H9 (cell line): ENCODE results near the gene PRDX3. TPM values are rescaled to one million over a fixed set of nuclear protein-coding genes. Genes with fewer than 3 reads are reported as not detected.
A peak's percentile ranks its signal among the peaks of the same experiment; 100 is the strongest.

Experiments
- DNase-seq: peaks from one replicate; pipeline ENCODE4 v3.0.0-alpha.2; 2017
- H2AFZ ChIP-seq: one replicate; pipeline ENCODE4 v1.6.1; 2013; ENCODE audit warnings: mild to moderate bottlenecking, low read length, control low read depth, moderate library complexity
- H2AK5ac ChIP-seq: 2 replicates; pipeline ENCODE4 v1.6.1; 2013; ENCODE audit warnings: low read length, control low read depth, mixed read lengths; ENCODE audit not compliant: insufficient read length
- H2BK120ac ChIP-seq: one replicate; pipeline ENCODE4 v1.6.1; 2013; ENCODE audit warnings: low read depth, mild to moderate bottlenecking, low read length, control low read depth, inconsistent platforms; ENCODE audit not compliant: poor library complexity, severe bottlenecking
- H2BK12ac ChIP-seq: 2 replicates; pipeline ENCODE4 v1.6.1; 2013; ENCODE audit warnings: low read length, control low read depth, mixed read lengths, low read depth; ENCODE audit not compliant: insufficient read length
- H2BK15ac ChIP-seq: 2 replicates; pipeline ENCODE4 v1.6.1; 2013; ENCODE audit warnings: low read depth, low read length, control low read depth
- H2BK20ac ChIP-seq: one replicate; pipeline ENCODE4 v1.6.1; 2013; ENCODE audit warnings: low read depth, mild to moderate bottlenecking, low read length, control low read depth, inconsistent platforms; ENCODE audit not compliant: poor library complexity, severe bottlenecking
- H2BK5ac ChIP-seq: 2 replicates; pipeline ENCODE4 v1.6.1; 2013; ENCODE audit warnings: low read length, control low read depth, mixed read lengths; ENCODE audit not compliant: insufficient read length
- H3K14ac ChIP-seq: 2 replicates; pipeline ENCODE4 v1.6.1; 2013; ENCODE audit warnings: low read length, control low read depth; ENCODE audit not compliant: insufficient read depth
- H3K18ac ChIP-seq: 2 replicates; pipeline ENCODE4 v1.6.1; 2013; ENCODE audit warnings: low read depth, mild to moderate bottlenecking, mixed read lengths, low read length, control low read depth; ENCODE audit not compliant: insufficient read length
- H3K23ac ChIP-seq: 2 replicates; pipeline ENCODE4 v1.6.1; 2013; ENCODE audit warnings: low read length, control low read depth, mixed read lengths, low read depth; ENCODE audit not compliant: insufficient read length
- H3K23me2 ChIP-seq: 2 replicates; pipeline ENCODE4 v1.6.1; 2013; ENCODE audit warnings: low read depth, mild to moderate bottlenecking, mixed read lengths, low read length, control low read depth; ENCODE audit not compliant: insufficient read length, poor library complexity, severe bottlenecking
- H3K27ac ChIP-seq: 2 replicates; pipeline ENCODE4 v1.5.1; 2013; ENCODE audit warnings: low read length, control low read depth, mixed read lengths, low read depth; ENCODE audit not compliant: insufficient read length
- H3K27me3 ChIP-seq: 2 replicates; pipeline ENCODE4 v1.6.1; 2013; ENCODE audit warnings: low read length, control low read depth, inconsistent platforms; ENCODE audit not compliant: insufficient read depth
- H3K4ac ChIP-seq: 2 replicates; pipeline ENCODE4 v1.6.1; 2013; ENCODE audit warnings: low read depth, mild to moderate bottlenecking, control low read depth, inconsistent platforms, low read length, moderate library complexity
- H3K4me1 ChIP-seq: 2 replicates; pipeline ENCODE4 v1.6.1; 2013; ENCODE audit warnings: low read length, control low read depth, inconsistent platforms; ENCODE audit not compliant: insufficient read depth
- H3K4me2 ChIP-seq: 2 replicates; pipeline ENCODE4 v1.6.1; 2013; ENCODE audit warnings: low read length, control low read depth, mixed read lengths; ENCODE audit not compliant: insufficient read length, insufficient read depth
- H3K56ac ChIP-seq: 2 replicates; pipeline ENCODE4 v1.6.1; 2013; ENCODE audit warnings: low read depth, mild to moderate bottlenecking, mixed read lengths, low read length, control low read depth; ENCODE audit not compliant: insufficient read length
- H3K79me1 ChIP-seq: 2 replicates; pipeline ENCODE4 v1.6.1; 2013; ENCODE audit warnings: low read depth, mild to moderate bottlenecking, moderate library complexity, low read length, control low read depth, inconsistent platforms; ENCODE audit not compliant: insufficient read depth, poor library complexity, severe bottlenecking
- H3K79me2 ChIP-seq: 2 replicates; pipeline ENCODE4 v1.6.1; 2013; ENCODE audit warnings: low read length, control low read depth, inconsistent platforms; ENCODE audit not compliant: insufficient read depth
- H3K9ac ChIP-seq: 2 replicates; pipeline ENCODE4 v1.6.1; 2013; ENCODE audit warnings: low read length, control low read depth, mixed read lengths; ENCODE audit not compliant: insufficient read length; ENCODE audit errors: extremely low read depth
- H3K9me3 ChIP-seq: one replicate; pipeline ENCODE4 v1.6.1; 2013; ENCODE audit warnings: low read depth, low read length, inconsistent platforms; ENCODE audit not compliant: control insufficient read depth
- H3T11ph ChIP-seq: one replicate; pipeline ENCODE4 v1.6.1; 2013; ENCODE audit warnings: mild to moderate bottlenecking, low read length, control low read depth, inconsistent platforms
- H4K20me1 ChIP-seq: one replicate; pipeline ENCODE4 v1.6.1; 2013; ENCODE audit not compliant: control insufficient read depth, insufficient read length, insufficient read depth
- H4K5ac ChIP-seq: 2 replicates; pipeline ENCODE4 v1.6.1; 2013; ENCODE audit warnings: low read depth, mild to moderate bottlenecking, mixed read lengths, low read length, control low read depth; ENCODE audit not compliant: insufficient read length
- H4K8ac ChIP-seq: replicated peaks from 2 replicates; pipeline ENCODE4 v1.6.1; 2013; ENCODE audit warnings: low read length, control low read depth, mixed read lengths, low read depth; ENCODE audit not compliant: insufficient read length
- H4K91ac ChIP-seq: 2 replicates; pipeline ENCODE4 v1.6.1; 2013; ENCODE audit warnings: low read depth, mild to moderate bottlenecking, moderate library complexity, mixed read lengths, low read length, control low read depth; ENCODE audit not compliant: insufficient read length
- H3K27ac Mint-ChIP-seq, 3 experiments: 2 replicates in 2 of 3; 3 replicates in 1 of 3; pipeline ENCODE4 v1.8.0; 2020 to 2021; ENCODE audit warnings: mixed read lengths in 3 of 3, mild to moderate bottlenecking in 1 of 3, moderate library complexity in 1 of 3
- H3K27me3 Mint-ChIP-seq: 2 replicates; pipeline ENCODE4 v1.8.0; 2021; ENCODE audit warnings: low read depth, mild to moderate bottlenecking, moderate library complexity, mixed read lengths
- H3K36me3 Mint-ChIP-seq, 3 experiments: 2 replicates in 2 of 3; 3 replicates in 1 of 3; pipeline ENCODE4 v1.8.0; 2020 to 2021; ENCODE audit warnings: low read depth in 3 of 3, mixed read lengths in 3 of 3; ENCODE audit not compliant: insufficient read depth in 1 of 3
- H3K4me1 Mint-ChIP-seq, 2 experiments: 2 replicates each; pipeline ENCODE4 v1.8.0; 2020; ENCODE audit warnings: mixed read lengths in 2 of 2
- H3K4me3 Mint-ChIP-seq, 2 experiments: 2 replicates in 1 of 2; 3 replicates in 1 of 2; pipeline ENCODE4 v1.8.0; 2020 to 2021; ENCODE audit warnings: mild to moderate bottlenecking in 2 of 2, mixed read lengths in 2 of 2, moderate library complexity in 1 of 2
- H3K9me3 Mint-ChIP-seq, 2 experiments: 2 replicates in 1 of 2; 3 replicates in 1 of 2; pipeline ENCODE4 v1.8.0; 2020; ENCODE audit warnings: mild to moderate bottlenecking in 2 of 2, mixed read lengths in 2 of 2, moderate library complexity in 1 of 2
- WGBS: extraction: QIAGEN DNeasy Blood & Tissue Kit; methylation state at CpG from one replicate; pipeline ENCODE4 v1.1.7; 2013; ENCODE audit warnings: missing lambda C conversion rate, low lambda C conversion rate, mixed read lengths; ENCODE audit not compliant: insufficient read length; ENCODE audit errors: extremely low coverage; 5-methylcytosine and 5-hydroxymethylcytosine counted together
- total RNA-seq: library from RNA; stranded (reverse); gene quantifications from 2 replicates; pipeline ENCODE4 v1.2.1, GENCODE V29; 2021
- TF ChIP-seq, protein P1 (sequence below): fragments of 200-600 bp; sonication (generic); conservative IDR thresholded peaks from 3 replicates; pipeline ENCODE4 v1.8.0; 2021; ENCODE audit warnings: antibody characterized with exemption, mild to moderate bottlenecking

PRDX3 gene
- total RNA-seq, 1 experiment from 2014 or later: 181 TPM

DNA sequence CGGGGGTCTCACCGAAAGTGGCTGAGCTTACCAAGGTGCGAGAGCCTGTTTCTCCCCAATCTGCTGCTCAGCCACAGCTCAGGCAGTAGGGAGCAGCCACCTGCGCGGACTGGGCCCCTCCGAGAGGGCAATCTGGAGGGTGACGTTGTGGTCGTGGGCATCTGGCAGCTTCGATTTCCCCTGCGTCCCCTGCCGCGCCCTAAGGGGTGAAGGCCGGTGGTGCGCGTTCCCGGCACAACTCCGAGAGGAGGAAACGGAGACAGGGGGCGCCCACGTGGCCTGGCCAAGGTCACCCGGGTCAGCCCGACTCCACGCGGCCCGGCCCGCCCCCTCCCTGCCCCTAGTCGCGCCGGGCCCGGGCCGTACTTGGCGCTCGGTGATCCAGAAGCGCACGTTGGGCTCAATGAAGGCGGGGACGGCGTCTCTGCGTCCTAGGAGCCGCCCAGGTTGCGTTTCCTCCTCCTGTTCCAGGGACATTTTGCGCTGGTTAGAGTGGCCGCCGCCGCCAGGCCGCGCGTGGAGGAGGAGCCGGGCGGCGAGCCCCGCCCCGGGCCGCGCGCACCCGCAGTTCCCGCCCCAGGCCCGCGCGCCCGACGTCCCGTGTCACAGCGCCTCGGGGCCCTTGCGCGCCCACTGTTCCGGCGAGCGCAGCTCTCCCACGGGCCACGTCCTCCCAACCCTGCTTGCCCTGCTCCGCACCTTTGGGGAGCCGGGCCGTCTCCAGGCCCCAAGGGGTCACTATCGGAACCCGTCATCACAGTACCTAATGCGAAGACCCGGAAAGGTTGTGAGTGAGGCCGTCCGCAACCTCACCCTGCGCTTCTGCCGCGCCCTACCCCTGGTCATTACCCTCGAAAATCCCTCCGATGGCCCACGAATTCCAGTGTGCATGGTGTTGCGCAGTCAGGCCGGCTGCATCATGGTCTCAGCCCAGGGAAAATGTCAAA lies 13.2 kb downstream of the PRDX3 start, which contains the start of gene SFXN4:
SFXN4 (minus strand) TSS at position 544 of the 947 bp plus-strand sequence; CDS start at position 477, 67 bp downstream.
- no peak within 1 kb of the TSS for H2BK5ac ChIP-seq
- no peak within 1 kb of the TSS for H3K56ac ChIP-seq
- H4K91ac ChIP-seq: no peak within 1 kb of the TSS
- Mint-ChIP-seq H3K27ac (peak within 1 kb of the TSS in 1 of 3 experiments; percentile 93; a peak in 2 of 7 replicates), H3K36me3 (peaks cover 16 to 45% (median 29%) of the 10 kb centered on the region in 3 experiments), H3K9me3 (no peaks in the 10 kb centered on the region), H3K4me3 (peak within 1 kb of the TSS; percentile 83 to 88), H3K27me3 (no peaks in the 10 kb centered on the region), H3K4me1 (peaks cover 13 to 22% of the 10 kb centered on the region in 2 experiments)
- peaks cover 5% of the 10 kb centered on the region for H3K23me2 ChIP-seq
- no peak within 1 kb of the TSS for H3K4ac ChIP-seq
- H4K8ac ChIP-seq: no peak within 1 kb of the TSS
- H3K9ac ChIP-seq: peak within 1 kb of the TSS; percentile 46
- H3K79me2 ChIP-seq: no peaks in the 10 kb centered on the region
- H2BK12ac ChIP-seq: no peak within 1 kb of the TSS
- peak within 1 kb of the TSS; percentile 92 for H3K4me2 ChIP-seq
- WGBS: no CpG with 5 or more reads among the region's 90 CpGs
- H2BK20ac ChIP-seq: no peak within 1 kb of the TSS
- H3K27me3 ChIP-seq: no peaks in the 10 kb centered on the region
- H2AFZ ChIP-seq: no peak within 1 kb of the TSS
- no peaks in the 10 kb centered on the region for H4K20me1 ChIP-seq
- H3T11ph ChIP-seq: no peak within 1 kb of the TSS
- peak; percentile 59 for DNase-seq
- H2BK120ac ChIP-seq: no peak within 1 kb of the TSS
- peak within 1 kb of the TSS; percentile 84 for H3K14ac ChIP-seq
- H3K79me1 ChIP-seq: no peaks in the 10 kb centered on the region
- no peak within 1 kb of the TSS for H4K5ac ChIP-seq
- no peak within 1 kb of the TSS for H3K18ac ChIP-seq
- H3K27ac ChIP-seq: no peak within 1 kb of the TSS
- H2AK5ac ChIP-seq: no peak within 1 kb of the TSS
- no peak within 1 kb of the TSS for H2BK15ac ChIP-seq
- TF ChIP-seq, protein P1, sequence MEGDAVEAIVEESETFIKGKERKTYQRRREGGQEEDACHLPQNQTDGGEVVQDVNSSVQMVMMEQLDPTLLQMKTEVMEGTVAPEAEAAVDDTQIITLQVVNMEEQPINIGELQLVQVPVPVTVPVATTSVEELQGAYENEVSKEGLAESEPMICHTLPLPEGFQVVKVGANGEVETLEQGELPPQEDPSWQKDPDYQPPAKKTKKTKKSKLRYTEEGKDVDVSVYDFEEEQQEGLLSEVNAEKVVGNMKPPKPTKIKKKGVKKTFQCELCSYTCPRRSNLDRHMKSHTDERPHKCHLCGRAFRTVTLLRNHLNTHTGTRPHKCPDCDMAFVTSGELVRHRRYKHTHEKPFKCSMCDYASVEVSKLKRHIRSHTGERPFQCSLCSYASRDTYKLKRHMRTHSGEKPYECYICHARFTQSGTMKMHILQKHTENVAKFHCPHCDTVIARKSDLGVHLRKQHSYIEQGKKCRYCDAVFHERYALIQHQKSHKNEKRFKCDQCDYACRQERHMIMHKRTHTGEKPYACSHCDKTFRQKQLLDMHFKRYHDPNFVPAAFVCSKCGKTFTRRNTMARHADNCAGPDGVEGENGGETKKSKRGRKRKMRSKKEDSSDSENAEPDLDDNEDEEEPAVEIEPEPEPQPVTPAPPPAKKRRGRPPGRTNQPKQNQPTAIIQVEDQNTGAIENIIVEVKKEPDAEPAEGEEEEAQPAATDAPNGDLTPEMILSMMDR: peak; percentile 16; the same call in 1 of the 3 replicates
- no peaks in the 10 kb centered on the region for H3K9me3 ChIP-seq
- no peak within 1 kb of the TSS for H3K23ac ChIP-seq
- no peaks in the 10 kb centered on the region for H3K4me1 ChIP-seq
